ENCODE measurements around the gene HSPB2. TPM values are rescaled to one million over a fixed set of nuclear protein-coding genes. Genes with fewer than 3 reads are reported as not detected.
A peak's percentile ranks its signal among the peaks of the same experiment; 100 is the strongest.
"Not testable (repeated sequence)": the region's sequence is repeated elsewhere in the genome, so short reads cannot be mapped to it uniquely, and the experiment has no call there.

Gene HSPB2
- polyA plus RNA-seq, 1 donor, result 93.3 TPM

DNA sequence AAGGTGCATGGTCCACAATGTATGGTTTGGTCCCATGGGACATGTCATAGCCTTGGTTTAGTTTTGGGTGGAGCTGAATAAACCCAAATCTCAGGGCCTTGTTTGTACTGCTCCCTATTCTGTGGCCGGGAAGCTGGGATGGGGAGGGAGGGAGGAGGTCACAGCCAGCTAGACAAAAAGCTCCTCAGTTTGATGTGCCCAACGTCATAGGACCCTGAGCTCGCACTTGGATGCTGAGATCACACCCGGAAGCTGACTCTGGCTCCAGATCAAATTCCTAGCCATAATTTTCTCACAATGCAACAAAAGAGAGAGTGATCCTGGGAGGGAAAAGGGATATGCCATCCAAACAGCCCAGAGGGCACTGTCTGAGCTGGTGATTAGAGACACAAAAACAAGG, 1.5 kb downstream of the HSPB2 start:
- no peak for DNase-seq (ENCODE audit: low read depth)

GRCh38 chr11:111916768-111917167, 4.2 kb downstream of the HSPB2 start:
- DNase-seq (ENCODE audit: low read depth), result no peak

DNA sequence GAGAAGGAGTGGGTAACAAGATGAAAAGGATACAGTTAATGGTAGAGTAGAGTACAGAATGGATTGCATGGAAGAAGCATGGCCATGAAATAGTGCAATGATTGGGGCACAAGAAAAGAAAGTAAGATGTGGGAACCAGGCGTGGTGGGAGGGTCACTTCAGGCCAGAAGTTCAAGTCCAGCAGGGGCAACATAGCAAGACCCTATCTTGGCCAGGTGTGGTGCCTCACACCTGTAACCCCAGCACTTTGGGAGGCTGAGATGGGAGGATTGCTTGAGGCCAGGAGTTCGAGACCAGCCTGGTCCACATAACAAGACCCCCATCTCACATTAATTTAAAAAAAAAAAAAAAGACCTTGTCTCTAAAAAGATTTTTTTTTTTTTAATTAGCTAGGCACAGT, 4.8 kb downstream of the HSPB2 start:
- DNase-seq (ENCODE audit: low read depth), result no peak

- no peak for DNase-seq (ENCODE audit: low read depth)
These were observed 5.3 kb downstream of the HSPB2 start for GRCh38 chr11:111917788-111918187.

DNA sequence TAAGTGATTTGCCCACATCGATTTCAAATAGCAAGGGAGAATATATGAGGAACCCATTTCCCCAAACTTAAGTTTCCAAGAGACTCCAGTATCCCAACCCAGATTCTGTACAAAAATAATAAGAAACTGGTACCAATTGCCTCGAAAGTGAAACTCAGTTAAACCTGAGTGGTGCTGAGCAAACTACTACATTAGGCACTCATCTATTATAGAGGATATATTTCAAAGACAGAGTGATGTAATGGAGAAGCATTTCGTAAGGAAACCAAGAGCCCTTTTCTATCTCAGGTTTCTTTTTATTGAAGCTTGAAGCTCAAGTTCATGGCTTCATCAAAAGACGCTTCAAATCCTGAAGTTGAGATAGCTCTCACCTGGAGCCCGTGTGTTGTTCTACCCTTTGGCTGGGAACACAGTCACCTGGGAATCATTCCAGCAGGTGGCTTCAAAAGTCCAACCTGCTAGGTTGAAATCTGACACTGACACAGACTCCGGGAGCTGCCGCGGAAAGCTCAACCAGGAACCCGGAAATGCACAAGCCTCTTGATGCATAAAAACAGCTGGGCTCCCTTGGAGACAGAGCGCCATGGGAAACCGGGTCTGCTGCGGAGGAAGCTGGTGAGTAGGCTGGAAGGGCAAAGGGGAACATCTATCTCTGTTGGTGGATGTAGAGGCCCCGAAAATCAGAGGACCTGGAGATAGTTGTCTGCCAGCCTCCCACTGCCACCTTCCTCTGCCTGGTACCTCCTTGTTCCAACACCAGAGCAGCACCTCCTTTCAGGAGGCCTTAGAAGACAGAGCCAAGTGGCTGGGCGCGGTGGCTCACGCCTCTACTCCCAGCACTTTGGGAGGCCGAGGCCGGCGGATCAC, 6.1 kb downstream of the HSPB2 start, which contains the start of gene C11orf52:
TSS of gene C11orf52 (plus strand) at position 524 of the 867 bp plus-strand sequence. CDS start at position 584, 60 bp downstream.
- DNase-seq (ENCODE audit: low read depth), result no peak

GRCh38 chr11:111920908-111921307, 8.4 kb downstream of the HSPB2 start:
- DNase-seq (ENCODE audit: low read depth), result no peak

- DNase-seq (ENCODE audit: low read depth), result no peak
These were observed 9.2 kb downstream of the HSPB2 start for GRCh38 chr11:111921541-111922230.

DNA sequence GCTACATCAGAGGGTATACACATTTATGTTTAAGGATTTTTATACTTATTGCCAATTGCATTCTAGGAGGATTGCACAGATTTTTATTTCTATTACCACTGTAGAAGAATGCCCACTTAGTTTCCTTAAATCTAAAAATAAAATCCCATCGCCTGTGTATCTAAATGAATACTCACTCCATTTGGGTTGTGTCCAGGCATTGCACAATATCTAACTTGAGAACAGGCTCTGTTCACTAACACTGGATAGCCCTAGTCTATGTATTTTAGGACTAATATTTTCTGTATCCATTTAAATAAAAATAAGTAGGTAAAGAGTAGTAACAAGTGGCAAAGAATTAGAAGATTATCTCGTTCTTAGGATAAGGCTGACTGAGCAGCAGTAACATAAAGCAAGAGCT, 10.3 kb downstream of the HSPB2 start:
- no peak for DNase-seq (ENCODE audit: low read depth)

DNA sequence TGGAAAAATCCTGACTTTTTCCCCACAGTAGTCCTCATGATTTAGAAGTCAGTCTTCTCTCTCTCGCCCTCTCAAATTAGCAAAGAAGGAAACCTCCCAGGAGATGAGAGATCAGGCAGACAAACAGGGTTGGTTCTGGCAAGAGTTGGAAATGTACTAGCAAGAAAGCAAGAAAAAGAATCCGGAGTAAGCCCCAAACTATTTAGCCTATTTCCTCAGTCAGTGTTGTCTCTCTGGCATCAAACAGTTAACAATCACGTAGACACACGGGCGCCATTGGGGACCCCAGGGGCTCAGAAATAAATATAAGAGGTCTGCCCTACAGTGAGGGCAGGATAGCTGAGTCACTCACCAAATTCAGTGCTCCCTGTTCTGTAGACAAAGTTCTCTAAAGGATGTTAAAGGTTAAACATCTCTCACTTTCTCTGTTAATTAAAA, 10.8 kb downstream of the HSPB2 start:
- no peak for DNase-seq (ENCODE audit: low read depth)

DNA sequence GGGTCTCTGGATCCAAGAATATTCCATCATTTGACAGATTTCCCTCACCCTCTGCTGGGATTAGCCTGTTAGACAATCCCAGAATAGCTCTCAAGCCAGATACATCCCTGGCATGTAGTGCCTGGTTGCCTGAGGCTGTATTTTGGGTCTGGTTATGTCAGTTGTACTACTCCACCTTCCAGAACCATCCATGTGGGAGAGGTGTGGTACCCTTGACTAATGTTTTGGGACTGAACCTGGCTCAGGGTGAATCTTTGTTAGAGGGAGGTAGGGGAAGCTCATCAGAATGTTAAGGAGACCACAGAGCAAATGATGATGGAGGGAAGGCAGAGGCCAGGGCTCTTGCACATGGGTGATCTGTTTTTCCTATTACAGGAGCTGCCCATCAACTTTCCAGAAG, 11.4 kb downstream of the HSPB2 start:
- no peak for DNase-seq (ENCODE audit: low read depth)

GRCh38 chr11:111925953-111926352, 13.4 kb downstream of the HSPB2 start:
- no peak for DNase-seq (ENCODE audit: low read depth)

- peak; percentile 92 for DNase-seq (ENCODE audit: low read depth)
These were observed 14.2 kb downstream of the HSPB2 start for GRCh38 chr11:111926505-111927391.

DNA sequence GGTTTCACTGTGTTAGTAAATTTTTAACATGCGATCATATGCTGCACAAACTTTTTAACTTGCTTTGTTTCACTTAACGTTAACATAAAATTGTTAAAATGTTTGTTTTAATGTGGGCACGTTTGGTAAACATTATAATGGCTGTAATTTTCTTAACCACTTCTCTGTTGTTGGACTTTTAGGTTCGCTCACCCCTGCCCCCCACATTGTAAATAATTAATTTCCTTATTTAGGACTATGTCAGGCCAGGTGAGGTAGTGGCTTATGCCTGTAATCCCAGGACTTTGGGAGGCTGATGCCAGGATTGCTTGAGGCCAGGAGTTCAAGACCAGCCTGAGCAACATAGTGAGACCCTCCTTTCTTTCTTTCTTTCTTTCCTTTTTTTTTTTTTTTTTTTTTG, 17.9 kb downstream of the HSPB2 start:
- DNase-seq (ENCODE audit: low read depth), result no peak

DNA sequence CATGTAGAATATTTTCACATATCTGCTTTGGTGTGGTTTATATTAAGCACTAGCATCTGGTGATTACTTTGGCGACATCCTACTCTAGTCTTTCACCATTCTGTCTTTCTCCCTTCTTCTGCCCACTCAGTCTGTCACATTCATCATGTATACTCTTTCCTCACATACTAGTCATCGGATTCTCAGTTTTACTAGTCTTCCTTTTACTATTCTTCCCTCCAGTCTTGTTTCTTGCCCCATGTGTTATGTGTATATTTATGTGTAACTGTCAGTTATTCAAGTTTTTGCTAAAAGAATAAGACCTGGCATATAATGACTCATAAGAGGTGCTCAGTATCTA, 20.0 kb downstream of the HSPB2 start:
- DNase-seq (ENCODE audit: low read depth), result no peak

DNA sequence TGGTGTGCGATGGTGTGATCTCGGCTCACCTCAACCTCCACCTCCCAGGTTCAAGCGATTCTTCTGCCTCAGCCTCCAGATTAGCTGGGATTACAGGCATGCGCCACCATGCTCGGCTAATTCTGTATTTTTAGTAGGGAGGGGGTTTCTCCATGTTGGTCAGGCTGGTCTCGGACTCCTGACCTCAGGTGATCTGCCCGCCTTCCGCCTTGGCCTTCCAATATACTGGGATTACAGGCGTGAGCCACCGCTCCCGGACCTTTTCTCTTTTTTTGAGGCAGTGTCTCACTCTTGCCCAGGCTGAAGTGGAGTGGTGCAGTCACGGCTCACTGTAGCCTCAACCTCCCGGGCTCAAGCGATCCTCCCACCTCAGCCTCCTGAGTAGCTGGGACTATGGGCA, 20.6 kb downstream of the HSPB2 start:
- not testable (repeated sequence) for DNase-seq (ENCODE audit: low read depth)

DNA sequence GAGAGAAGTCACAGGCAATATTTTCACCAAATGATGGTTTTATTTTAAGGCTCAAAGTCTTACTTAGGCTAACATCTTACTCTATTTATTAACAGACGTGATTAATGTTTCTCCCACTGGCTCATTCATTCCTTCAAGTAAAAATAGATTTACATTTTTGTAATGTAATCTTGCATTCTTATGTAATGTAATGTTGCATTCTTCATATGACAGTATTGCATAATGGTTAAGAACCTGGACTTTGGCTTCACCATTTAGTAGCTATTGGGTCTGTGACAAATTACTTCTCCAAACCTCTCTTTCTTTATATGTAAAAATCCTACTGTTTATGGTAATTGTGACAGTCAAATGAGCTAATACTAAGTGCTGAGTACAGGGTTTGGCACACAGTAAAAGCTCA, 21.3 kb downstream of the HSPB2 start:
- DNase-seq (ENCODE audit: low read depth), result no peak

GRCh38 chr11:111934306-111934705, 21.8 kb downstream of the HSPB2 start:
- DNase-seq (ENCODE audit: low read depth), result no peak

DNA sequence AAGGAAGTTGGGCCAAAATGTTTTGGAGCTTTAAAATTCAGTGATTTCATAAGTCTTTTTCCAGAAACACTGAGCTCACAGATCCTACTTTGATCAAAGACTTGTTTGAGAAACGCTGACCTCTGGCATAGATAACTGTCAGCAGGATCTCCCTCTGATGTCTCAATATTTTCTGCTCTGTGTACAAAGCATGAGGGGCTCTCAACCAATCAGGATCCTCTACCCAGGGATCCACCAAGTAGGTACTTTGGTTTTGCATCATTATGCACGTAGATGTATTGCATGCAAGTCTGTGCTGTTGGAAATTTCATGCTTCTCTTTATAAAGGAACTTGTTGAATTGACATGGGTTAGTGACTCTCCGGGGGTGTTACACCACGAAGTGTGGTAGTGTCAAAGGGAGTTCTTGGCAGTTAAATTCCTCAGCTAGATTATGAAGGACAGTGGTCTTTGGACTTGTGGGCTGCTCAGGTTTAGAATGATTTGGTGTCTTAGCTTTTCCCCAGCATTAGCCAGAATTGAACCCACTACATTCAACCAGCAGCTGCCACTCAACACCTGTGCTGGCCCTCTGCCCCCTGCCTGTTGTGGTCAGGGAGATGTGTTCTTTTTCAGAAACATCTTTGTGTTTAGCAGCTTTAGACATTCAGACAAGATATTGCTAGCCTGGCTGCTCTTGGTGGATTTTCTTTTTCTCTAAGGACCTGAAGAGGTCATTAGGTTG, 22.9 kb downstream of the HSPB2 start:
- DNase-seq (ENCODE audit: low read depth), result no peak

DNA sequence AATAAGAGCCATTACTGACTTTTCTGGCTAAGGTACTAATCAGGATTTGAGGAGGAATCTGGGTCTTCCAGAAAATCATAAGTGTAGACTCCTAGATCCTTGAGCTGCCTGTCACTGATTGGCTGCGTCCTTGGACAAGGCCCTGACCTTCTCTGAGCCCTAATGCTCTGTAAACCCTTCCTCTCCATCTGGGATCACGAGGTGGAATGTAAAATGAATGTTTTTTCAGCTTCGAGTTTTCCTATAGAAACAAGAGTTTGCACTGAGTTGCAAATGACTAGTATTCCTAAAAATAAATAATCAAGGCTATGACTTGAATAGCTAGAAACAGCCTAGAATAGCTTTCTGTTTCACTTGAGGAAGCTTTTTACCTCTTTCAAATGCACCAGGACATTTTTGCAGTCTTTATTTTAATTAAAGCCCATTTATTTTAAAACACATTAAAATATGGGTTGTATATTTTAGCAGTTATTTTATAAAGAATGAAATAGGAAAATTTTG, 23.6 kb downstream of the HSPB2 start:
- DNase-seq (ENCODE audit: low read depth), result no peak

- no peak for DNase-seq (ENCODE audit: low read depth)
These were observed 24.9 kb downstream of the HSPB2 start for GRCh38 chr11:111937461-111937769.

DNA sequence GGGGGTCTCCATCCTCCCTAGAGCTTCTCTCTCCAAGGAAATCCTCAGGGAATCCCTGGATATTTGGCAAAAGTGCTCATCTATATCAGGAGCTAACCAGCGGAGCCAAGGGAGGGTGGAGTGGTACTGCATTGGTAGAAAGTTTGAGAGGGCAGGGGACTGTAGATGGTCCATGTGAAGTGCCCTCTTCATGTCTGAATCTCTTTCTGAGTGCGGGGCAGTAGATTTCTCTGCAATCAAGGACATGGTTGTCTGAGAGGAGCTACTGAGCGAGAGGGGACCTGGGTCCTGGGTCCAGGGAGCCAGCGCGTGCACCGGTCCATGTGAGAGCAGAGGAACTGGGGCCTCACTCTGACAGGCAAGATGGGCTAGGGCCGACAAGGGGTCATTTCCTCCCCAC, 25.3 kb downstream of the HSPB2 start:
- no peak for DNase-seq (ENCODE audit: low read depth)

Data from forelimb muscle (tissue), 1 donor.